ENCODE data around the gene KIF13A. TPM values are rescaled to one million over a fixed set of nuclear protein-coding genes. Genes with fewer than 3 reads are reported as not detected.
A peak's percentile ranks its signal among the peaks of the same experiment; 100 is the strongest.

Gene KIF13A
- total RNA-seq, 3 donors from 2014 or later: 40.0 to 60.4 (median 49.6) TPM

- intact Hi-C loops (cut with DNase I; ENCODE audit: low total_unique reads): loop anchor here (2.0 kb wide), 1 partner anchor 25 kb away; no protein-coding TSS in a partner anchor
- no peaks in the 10 kb centered on the region for H3K4me1 ChIP-seq
- no peaks in the 10 kb centered on the region for H3K9me3 ChIP-seq
Measured at GRCh38 chr6:17871836-17872235, 115.6 kb downstream of the KIF13A start.

GRCh38 chr6:17871189-17871519 lies 116.3 kb downstream of the KIF13A start:
- Histone ChIP-seq H3K4me3 (no peak overlapping the region), H3K27ac (no peak overlapping the region), H3K4me1 (no peaks in the 10 kb centered on the region), H3K36me3 (no peaks in the 10 kb centered on the region), H3K9me3 (no peaks in the 10 kb centered on the region), H3K27me3 (no peaks in the 10 kb centered on the region)
- no peak for DNase-seq (ENCODE audit: low spot score in 2 of 2)
- intact Hi-C loops (cut with DNase I; ENCODE audit: low total_unique reads): no loop called here
- no peak for TF ChIP-seq POLR2A (IDR thresholded peaks at IDR 0.05)
- no peak for TF ChIP-seq POLR2AphosphoS5 (IDR thresholded peaks at IDR 0.05)
- TF ChIP-seq CTCF (IDR thresholded peaks at IDR 0.05): no peak

More at GRCh38 chr6:17871836-17872235, 115.6 kb downstream of the KIF13A start:
- Histone ChIP-seq H3K27ac (no peak overlapping the region), H3K4me3 (no peak overlapping the region), H3K36me3 (no peaks in the 10 kb centered on the region), H3K27me3 (no peaks in the 10 kb centered on the region)
- DNase-seq (ENCODE audit: low spot score in 2 of 2): no peak
- no peak for TF ChIP-seq POLR2A (IDR thresholded peaks at IDR 0.05)
- no peak for TF ChIP-seq CTCF (IDR thresholded peaks at IDR 0.05)
- no peak for TF ChIP-seq POLR2AphosphoS5 (IDR thresholded peaks at IDR 0.05)

- Histone ChIP-seq H3K4me1 (no peaks in the 10 kb centered on the region), H3K27ac (no peak overlapping the region), H3K27me3 (no peaks in the 10 kb centered on the region), H3K36me3 (no peaks in the 10 kb centered on the region), H3K4me3 (no peak overlapping the region), H3K9me3 (no peaks in the 10 kb centered on the region)
- no peak for DNase-seq (ENCODE audit: low spot score in 2 of 2)
- TF ChIP-seq POLR2A (IDR thresholded peaks at IDR 0.05) (no peak), CTCF (IDR thresholded peaks at IDR 0.05) (no peak), POLR2AphosphoS5 (IDR thresholded peaks at IDR 0.05) (no peak)
- intact Hi-C loops (cut with DNase I; ENCODE audit: low total_unique reads): no loop called here
Measured at GRCh38 chr6:17870300-17871188, 116.9 kb downstream of the KIF13A start.

GRCh38 chr6:17869753-17870050 lies 117.7 kb downstream of the KIF13A start:
- Histone ChIP-seq H3K4me3 (no peak overlapping the region), H3K4me1 (no peaks in the 10 kb centered on the region)

More at GRCh38 chr6:17869753-17870050, 117.7 kb downstream of the KIF13A start:
- peak overlapping the region in 1 of 2 donors; percentile 38 for H3K27ac ChIP-seq
- no peaks in the 10 kb centered on the region for H3K36me3 ChIP-seq
- H3K27me3 ChIP-seq: no peaks in the 10 kb centered on the region
- no peaks in the 10 kb centered on the region for H3K9me3 ChIP-seq
- TF ChIP-seq POLR2AphosphoS5 (IDR thresholded peaks at IDR 0.05) (no peak), POLR2A (IDR thresholded peaks at IDR 0.05) (no peak), CTCF (IDR thresholded peaks at IDR 0.05) (no peak)
- DNase-seq (ENCODE audit: low spot score in 2 of 2): no peak
- intact Hi-C loops (cut with DNase I; ENCODE audit: low total_unique reads): no loop called here

All from breast epithelium (tissue), 4 donors.